Panc1 (cell line): ENCODE results near the gene GRIK1. TPM values are rescaled to one million over a fixed set of nuclear protein-coding genes. Genes with fewer than 3 reads are reported as not detected.

Experiments used
- ATAC-seq: fragments of 200-7000 bp; cut with Tn5 transposase; 2 replicates; pipeline ENCODE4 v1.9.1; 2020; ENCODE audit warnings: mild to moderate bottlenecking, moderate library complexity
- BruUV-seq: library from RNA; stranded (reverse); fragments of 400-500 nt; replicated peaks from 2 replicates; lab custom pipeline; 2021; lab: Mats Ljungman, UMichigan
- CTCF ChIA-PET: fragments of 300-600 bp; sonication (Branson Sonifier 250); formaldehyde crosslinking; loops from one replicate; lab custom pipeline; 2022; ENCODE audit warnings: antibody characterized with exemption; lab: Charles Lee
- POLR2A ChIA-PET: fragments of 300-600 bp; sonication (Branson Sonifier 250); formaldehyde crosslinking; loops from one replicate; lab custom pipeline; 2022; ENCODE audit warnings: antibody characterized with exemption; lab: Charles Lee
- DNase-seq: peaks from one replicate; pipeline ENCODE4 v3.0.0-alpha.2; 2010; ENCODE audit warnings: low read depth, low spot score
- H3K27ac ChIP-seq: 2 replicates; pipeline ENCODE4 v1.5.1; 2011; ENCODE audit warnings: mild to moderate bottlenecking, low read length, inconsistent platforms
- H3K27me3 ChIP-seq: fragments of 200-500 bp; sonication (Bioruptor generic); 2 replicates; pipeline ENCODE4 v1.6.0; 2014; ENCODE audit warnings: low read length, inconsistent platforms; ENCODE audit not compliant: control insufficient read depth, insufficient read depth
- H3K36me3 ChIP-seq: fragments of 200-500 bp; sonication (Bioruptor generic); 2 replicates; pipeline ENCODE4 v1.5.1; 2014; ENCODE audit warnings: inconsistent platforms, mild to moderate bottlenecking, low read length, moderate library complexity; ENCODE audit not compliant: control insufficient read depth, insufficient read depth
- H3K4me1 ChIP-seq: 2 replicates; pipeline ENCODE4 v1.5.1; 2011; ENCODE audit warnings: inconsistent platforms, mild to moderate bottlenecking, low read length, moderate library complexity; ENCODE audit not compliant: control insufficient read depth, insufficient read depth
- H3K4me3 ChIP-seq, 2 experiments: 2 replicates each; pipeline ENCODE4 v1.5.1; 2011 to 2012; ENCODE audit warnings: low read depth in 2 of 2, low read length in 2 of 2, mild to moderate bottlenecking in 2 of 2, inconsistent platforms in 1 of 2, moderate library complexity in 1 of 2
- H3K9me3 ChIP-seq: fragments of 200-500 bp; sonication (Bioruptor generic); 2 replicates; pipeline ENCODE4 v1.5.1; 2014; ENCODE audit warnings: low read depth, mild to moderate bottlenecking, inconsistent platforms, low read length, moderate library complexity; ENCODE audit not compliant: control insufficient read depth, insufficient read depth
- CTCF ChIP-seq: fragments of 450-650 bp; IDR thresholded peaks from 2 replicates; pipeline ENCODE4 v1.5.1; 2017; ENCODE audit warnings: mild to moderate bottlenecking
- POLR2AphosphoS5 ChIP-seq: IDR thresholded peaks from 2 replicates; pipeline ENCODE4 v1.6.1; 2012; ENCODE audit warnings: mild to moderate bottlenecking, low read depth, low read length, moderate library complexity
- REST ChIP-seq, 2 experiments: IDR thresholded peaks; 2 replicates each; pipeline ENCODE4 v1.6.1; 2011 to 2012; ENCODE audit warnings: low read depth in 2 of 2, control low read depth in 1 of 2, low read length in 1 of 2, mild to moderate bottlenecking in 1 of 2, moderate library complexity in 1 of 2; ENCODE audit not compliant: insufficient read depth in 1 of 2
- SIN3A ChIP-seq: IDR thresholded peaks from 2 replicates; pipeline ENCODE4 v1.6.1; 2012; ENCODE audit warnings: low read depth, mild to moderate bottlenecking, low read length, moderate library complexity, borderline replicate concordance; ENCODE audit not compliant: insufficient read depth
- TCF7L2 ChIP-seq: IDR thresholded peaks from 2 replicates; pipeline ENCODE4 v1.6.1; 2011; ENCODE audit warnings: mild to moderate bottlenecking, low read depth, low read length, inconsistent platforms
- in situ Hi-C: cut with HindIII; loops from 2 replicates; pipeline ENCODE4 v1.10.0; 2016; ENCODE audit warnings: low sequenced_read_pairs, low pct_unique_long_range_greater_than_20kb
- intact Hi-C: fragments of 100-400 bp; cut with micrococcal nuclease; formaldehyde crosslinking; loops from one replicate; pipeline ENCODE4 v1.10.0; 2022; ENCODE audit not compliant: unreplicated experiment
- total RNA-seq: library from RNA; stranded (reverse); gene quantifications from one replicate; pipeline ENCODE4 v1.2.1, GENCODE V29; 2021; ENCODE audit not compliant: unreplicated experiment

The GRIK1 gene
- total RNA-seq, 1 experiment from 2014 or later = not detected

GRCh38 chr21:29682800-29683199, 257.0 kb downstream of the GRIK1 start:
- no TSS peak for BruUV-seq
- ATAC-seq (no peak), DNase-seq (no peak)
- H3K4me1 ChIP-seq = no peaks in the 10 kb centered on the region
- no peaks in the 10 kb centered on the region for H3K36me3 ChIP-seq
- H3K9me3 ChIP-seq = no peaks in the 10 kb centered on the region
- H3K27me3 ChIP-seq = no peaks in the 10 kb centered on the region
- in situ Hi-C loops (no loop called here), intact Hi-C loops (no loop called here)
- no peak overlapping the region for H3K27ac ChIP-seq
- TF ChIP-seq POLR2AphosphoS5 (no peak), SIN3A (no peak), TCF7L2 (no peak), CTCF (no peak), REST (IDR thresholded peaks at IDR 0.05; ENCODE audit: insufficient read depth in 1 of 2, low read depth in 2 of 2, low read length in 1 of 2) (no peak)
- no peak overlapping the region for H3K4me3 ChIP-seq
- POLR2A ChIA-PET = no interaction called here
- CTCF ChIA-PET = no interaction called here

GRCh38 chr21:29680273-29680672, 259.5 kb downstream of the GRIK1 start:
- in situ Hi-C loops = no loop called here
- ATAC-seq (no peak), DNase-seq (no peak)
- no peaks in the 10 kb centered on the region for H3K36me3 ChIP-seq
- no peaks in the 10 kb centered on the region for H3K4me1 ChIP-seq
- no peak overlapping the region for H3K27ac ChIP-seq
- ChIA-PET POLR2A (no interaction called here), CTCF (no interaction called here)
- H3K4me3 ChIP-seq = no peak overlapping the region
- intact Hi-C loops = no loop called here
- no peaks in the 10 kb centered on the region for H3K27me3 ChIP-seq
- TF ChIP-seq REST (IDR thresholded peaks at IDR 0.05; ENCODE audit: insufficient read depth in 1 of 2, low read depth in 2 of 2, low read length in 1 of 2) = no peak
- no peak for TF ChIP-seq POLR2AphosphoS5
- TF ChIP-seq TCF7L2 = no peak
- TF ChIP-seq SIN3A = no peak
- TF ChIP-seq CTCF = no peak
- no TSS peak for BruUV-seq
- H3K9me3 ChIP-seq = no peaks in the 10 kb centered on the region
